ENCODE measurements around the gene LRCH1. TPM values are rescaled to one million over a fixed set of nuclear protein-coding genes. Genes with fewer than 3 reads are reported as not detected.

Gene LRCH1
- total RNA-seq, 4 donors from 2014 or later: 5.0 to 20.4 (median 7.4) TPM

DNA sequence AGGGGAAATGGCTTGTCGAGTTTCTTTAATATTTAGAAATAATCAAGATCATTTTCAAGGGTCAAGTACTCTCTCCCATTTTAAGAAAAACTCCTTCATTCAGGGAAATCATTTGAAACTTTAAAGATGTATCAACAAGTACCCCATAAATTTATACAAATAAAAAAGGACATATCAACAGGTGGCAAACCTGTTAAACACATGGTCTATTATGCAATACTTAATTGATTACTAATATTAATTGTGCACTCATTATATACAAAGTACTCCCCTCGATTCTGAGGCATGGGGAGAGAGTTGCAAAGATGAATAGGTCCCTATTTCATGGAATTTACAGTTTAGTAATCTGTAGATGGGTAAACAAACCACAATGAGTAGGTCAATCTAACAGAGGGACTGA is 2.1 kb upstream of the LRCH1 start:
- H3K9me3 ChIP-seq: no peaks in the 10 kb centered on the region
- no peak for DNase-seq
- intact Hi-C loops (cut with DNase I): loop anchor here (5.0 to 10.0 kb wide), 2 partner anchors 144 to 171 kb away; no protein-coding TSS in a partner anchor
- H3K36me3 ChIP-seq: no peaks in the 10 kb centered on the region
- peaks cover 11 to 33% (median 21%) of the 10 kb centered on the region in 3 donors for H3K4me1 ChIP-seq
- H3K27me3 ChIP-seq: peaks cover 0 to 6% (median 0%) of the 10 kb centered on the region in 4 donors
- no peak overlapping the region for H3K4me3 ChIP-seq
- TF ChIP-seq POLR2A (IDR thresholded peaks at IDR 0.05): no peak
- TF ChIP-seq, protein P1, sequence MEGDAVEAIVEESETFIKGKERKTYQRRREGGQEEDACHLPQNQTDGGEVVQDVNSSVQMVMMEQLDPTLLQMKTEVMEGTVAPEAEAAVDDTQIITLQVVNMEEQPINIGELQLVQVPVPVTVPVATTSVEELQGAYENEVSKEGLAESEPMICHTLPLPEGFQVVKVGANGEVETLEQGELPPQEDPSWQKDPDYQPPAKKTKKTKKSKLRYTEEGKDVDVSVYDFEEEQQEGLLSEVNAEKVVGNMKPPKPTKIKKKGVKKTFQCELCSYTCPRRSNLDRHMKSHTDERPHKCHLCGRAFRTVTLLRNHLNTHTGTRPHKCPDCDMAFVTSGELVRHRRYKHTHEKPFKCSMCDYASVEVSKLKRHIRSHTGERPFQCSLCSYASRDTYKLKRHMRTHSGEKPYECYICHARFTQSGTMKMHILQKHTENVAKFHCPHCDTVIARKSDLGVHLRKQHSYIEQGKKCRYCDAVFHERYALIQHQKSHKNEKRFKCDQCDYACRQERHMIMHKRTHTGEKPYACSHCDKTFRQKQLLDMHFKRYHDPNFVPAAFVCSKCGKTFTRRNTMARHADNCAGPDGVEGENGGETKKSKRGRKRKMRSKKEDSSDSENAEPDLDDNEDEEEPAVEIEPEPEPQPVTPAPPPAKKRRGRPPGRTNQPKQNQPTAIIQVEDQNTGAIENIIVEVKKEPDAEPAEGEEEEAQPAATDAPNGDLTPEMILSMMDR (IDR thresholded peaks at IDR 0.05): no peak
- WGBS, 2 donors: 61 to 67% methylated on average over 2 of the region's 2 CpGs
- no peak overlapping the region for H3K27ac ChIP-seq

DNA sequence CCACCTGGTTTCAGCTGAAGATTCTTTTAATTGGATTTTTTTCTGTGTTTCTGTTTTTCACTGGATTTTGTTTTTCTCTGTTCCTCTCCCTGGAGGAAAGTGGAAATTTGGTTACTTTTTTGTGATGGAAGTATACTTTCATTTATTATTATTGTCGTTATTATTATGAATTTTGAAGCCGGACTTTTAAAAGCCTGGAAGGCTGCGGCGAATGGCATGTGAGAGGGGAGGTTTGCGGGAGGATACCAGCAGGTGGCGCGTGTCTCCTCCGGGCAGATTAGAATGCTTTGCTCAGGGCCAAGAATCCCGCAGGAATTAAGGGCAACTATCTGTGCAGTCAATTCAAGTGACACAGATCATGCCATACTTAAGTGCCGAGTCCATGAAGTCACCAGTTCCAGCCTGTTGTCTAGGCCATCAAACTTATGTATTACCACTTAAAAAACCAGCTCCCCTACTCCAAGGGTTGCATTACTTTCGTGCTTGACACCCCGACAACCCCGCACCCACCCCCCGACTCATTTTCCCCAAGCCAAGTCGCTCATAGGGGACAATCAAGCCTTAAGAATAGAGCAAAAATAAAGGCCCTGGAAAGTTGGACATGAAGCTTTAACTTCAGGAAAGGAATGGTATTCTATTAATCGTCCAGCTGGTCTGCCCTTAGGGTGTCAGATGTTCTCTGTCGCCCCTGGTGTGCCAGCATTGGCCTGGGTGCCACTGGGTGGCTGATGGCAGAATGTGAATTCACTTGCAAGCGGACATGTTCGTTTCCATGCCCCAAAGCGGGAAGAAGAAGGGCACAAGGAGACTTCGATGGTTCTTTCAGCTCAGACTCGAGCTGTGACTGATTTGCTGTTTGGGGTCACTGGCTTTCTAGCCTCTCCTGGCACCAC is 1.3 kb upstream of the LRCH1 start:
- H3K9me3 ChIP-seq: no peaks in the 10 kb centered on the region
- H3K4me3 ChIP-seq: peak overlapping the region; percentile 86 to 98 (median 92)
- no peak for TF ChIP-seq POLR2A (IDR thresholded peaks at IDR 0.05)
- TF ChIP-seq, protein P1 (IDR thresholded peaks at IDR 0.05): peak; percentile 78 to 90 (median 87)
- peaks cover 11 to 41% (median 21%) of the 10 kb centered on the region in 3 donors for H3K4me1 ChIP-seq
- H3K27me3 ChIP-seq: peaks cover 0 to 6% (median 0%) of the 10 kb centered on the region in 4 donors
- DNase-seq: no peak
- intact Hi-C loops (cut with DNase I): loop anchor here (5.0 to 10.0 kb wide), 2 partner anchors 143 to 171 kb away; no protein-coding TSS in a partner anchor
- no peaks in the 10 kb centered on the region for H3K36me3 ChIP-seq
- peak overlapping the region in 1 of 4 donors; percentile 93 for H3K27ac ChIP-seq
- WGBS, 2 donors: 14 to 22% methylated on average over 17 to 21 of the region's 22 CpGs

DNA sequence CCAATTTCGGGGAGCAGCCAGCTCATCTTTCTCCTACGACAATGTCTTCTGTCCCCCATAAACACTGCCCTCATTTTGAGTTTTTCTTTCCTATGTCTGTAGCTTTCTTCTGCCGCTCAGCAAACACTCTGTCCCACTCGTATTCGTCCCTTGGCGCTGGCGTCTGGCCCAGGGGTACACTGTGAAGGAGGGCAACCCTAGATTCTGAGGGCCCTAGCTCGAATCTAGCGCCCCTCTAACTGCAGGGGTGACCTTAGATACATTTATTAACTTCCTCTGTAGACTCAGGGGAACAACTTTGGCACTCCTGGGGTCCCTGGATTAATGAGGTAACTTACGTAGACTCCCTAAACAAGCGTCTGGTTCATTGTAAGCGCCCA is 677 bp upstream of the LRCH1 start:
- TF ChIP-seq, protein P1 (IDR thresholded peaks at IDR 0.05): no peak
- TF ChIP-seq POLR2A (IDR thresholded peaks at IDR 0.05): no peak
- Histone ChIP-seq H3K36me3 (no peaks in the 10 kb centered on the region), H3K9me3 (no peaks in the 10 kb centered on the region), H3K27me3 (peaks cover 0 to 6% (median 0%) of the 10 kb centered on the region in 4 donors), H3K4me3 (peak overlapping the region; percentile 86 to 98 (median 92)), H3K4me1 (peaks cover 11 to 41% (median 21%) of the 10 kb centered on the region in 3 donors), H3K27ac (peak overlapping the region; percentile 86 to 96 (median 94))
- WGBS, 2 donors: 13 to 14% methylated on average over 10 to 11 of the region's 12 CpGs
- intact Hi-C loops (cut with DNase I): loop anchor here (5.0 to 10.0 kb wide), 2 partner anchors 143 to 170 kb away; no protein-coding TSS in a partner anchor
- DNase-seq: no peak

DNA sequence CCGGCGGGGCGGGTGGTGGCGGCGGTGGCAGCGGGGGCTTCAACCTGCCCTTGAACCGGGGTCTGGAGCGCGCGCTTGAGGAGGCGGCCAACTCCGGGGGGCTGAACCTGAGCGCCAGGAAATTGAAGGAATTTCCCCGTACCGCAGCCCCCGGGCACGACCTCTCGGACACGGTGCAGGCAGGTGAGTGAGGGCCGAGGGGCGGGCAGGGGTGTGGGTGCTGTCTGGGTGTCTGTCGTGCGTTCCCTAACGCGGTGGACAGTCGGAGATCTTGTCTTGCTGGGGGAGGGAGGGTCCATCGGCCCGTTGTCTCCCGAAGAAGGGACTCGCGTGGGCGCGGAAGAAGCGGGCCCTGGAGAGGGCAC is 533 bp downstream of the LRCH1 start:
- intact Hi-C loops (cut with DNase I): loop anchor here (5.0 to 10.0 kb wide), 2 partner anchors 141 to 169 kb away; no protein-coding TSS in a partner anchor
- Histone ChIP-seq H3K4me3 (peak overlapping the region; percentile 86 to 98 (median 92)), H3K4me1 (peaks cover 11 to 41% (median 21%) of the 10 kb centered on the region in 3 donors), H3K27ac (peak overlapping the region; percentile 86 to 96 (median 94)), H3K27me3 (peaks cover 0 to 6% (median 0%) of the 10 kb centered on the region in 4 donors), H3K9me3 (no peaks in the 10 kb centered on the region), H3K36me3 (no peaks in the 10 kb centered on the region)
- no peak for DNase-seq
- no peak for TF ChIP-seq POLR2A (IDR thresholded peaks at IDR 0.05)
- TF ChIP-seq, protein P1 (IDR thresholded peaks at IDR 0.05): no peak
- 0% methylated on average over 1 of the region's 34 CpGs; no CpG with 5 or more reads in 1 of the 2 donors for WGBS, 2 donors
